GM23338 (cell line): ENCODE measurements around the gene FLNC. TPM values are rescaled to one million over a fixed set of nuclear protein-coding genes. Genes with fewer than 3 reads are reported as not detected.

ENCODE experiments used
- ATAC-seq: fragments of 200-7000 bp; cut with Tn5 transposase; 3 replicates; pipeline ENCODE4 v1.9.1; 2020
- DNase-seq: peaks from one replicate; pipeline ENCODE4 v3.0.0-alpha.2; 2015; ENCODE audit warnings: low spot score
- H2AFZ ChIP-seq: fragments of 200-600 bp; sonication (generic); 2 replicates; pipeline ENCODE4 v1.8.0; 2016; ENCODE audit warnings: antibody characterized with exemption, mild to moderate bottlenecking, moderate library complexity
- H3F3A ChIP-seq: fragments of 200-600 bp; sonication (generic); replicated peaks from 2 replicates; pipeline ENCODE4 v1.8.0; 2017; ENCODE audit warnings: antibody characterized with exemption, mixed run types, low read depth
- H3K27ac ChIP-seq: fragments of 200-600 bp; sonication (generic); 2 replicates; pipeline ENCODE4 v1.6.1; 2016; ENCODE audit warnings: low read depth
- H3K27me3 ChIP-seq: fragments of 200-600 bp; sonication (generic); 2 replicates; pipeline ENCODE4 v1.8.0; 2016; ENCODE audit warnings: mild to moderate bottlenecking, mixed run types, moderate library complexity; ENCODE audit not compliant: insufficient read depth
- H3K36me3 ChIP-seq: fragments of 200-600 bp; sonication (generic); 2 replicates; pipeline ENCODE4 v1.8.0; 2016; ENCODE audit warnings: mild to moderate bottlenecking; ENCODE audit not compliant: insufficient read depth
- H3K4me1 ChIP-seq: fragments of 200-600 bp; sonication (generic); 2 replicates; pipeline ENCODE4 v1.8.0; 2016; ENCODE audit warnings: mild to moderate bottlenecking, moderate library complexity; ENCODE audit not compliant: insufficient read depth
- H3K4me2 ChIP-seq: fragments of 200-600 bp; sonication (generic); 2 replicates; pipeline ENCODE4 v1.7.1; 2017; ENCODE audit warnings: mixed run types
- H3K4me3 ChIP-seq: fragments of 200-600 bp; sonication (generic); 2 replicates; pipeline ENCODE4 v1.6.1; 2016; ENCODE audit warnings: mixed run types
- H3K79me2 ChIP-seq: fragments of 200-600 bp; sonication (generic); replicated peaks from 2 replicates; pipeline ENCODE4 v1.8.0; 2017; ENCODE audit warnings: mild to moderate bottlenecking; ENCODE audit not compliant: insufficient read depth
- H3K9me2 ChIP-seq: fragments of 200-600 bp; sonication (generic); 2 replicates; pipeline ENCODE4 v1.8.0; 2017; ENCODE audit not compliant: insufficient read depth
- H4K20me1 ChIP-seq: fragments of 200-600 bp; sonication (generic); replicated peaks from 2 replicates; pipeline ENCODE4 v1.8.0; 2017; ENCODE audit warnings: mild to moderate bottlenecking; ENCODE audit not compliant: insufficient read depth
- H3K27ac Mint-ChIP-seq: 2 replicates; pipeline ENCODE4 v1.8.0; 2020; ENCODE audit warnings: inconsistent platforms, mild to moderate bottlenecking, moderate library complexity, mixed read lengths
- H3K27me3 Mint-ChIP-seq: 3 replicates; pipeline ENCODE4 v1.8.0; 2022; ENCODE audit warnings: low read depth, mild to moderate bottlenecking, moderate library complexity, mixed read lengths, inconsistent platforms; ENCODE audit not compliant: insufficient read depth, poor library complexity
- H3K36me3 Mint-ChIP-seq: 3 replicates; pipeline ENCODE4 v1.8.0; 2021; ENCODE audit warnings: low read depth, mild to moderate bottlenecking, inconsistent platforms, moderate library complexity, mixed read lengths
- H3K4me1 Mint-ChIP-seq: 3 replicates; pipeline ENCODE4 v1.8.0; 2020; ENCODE audit warnings: mild to moderate bottlenecking, inconsistent platforms, mixed read lengths
- H3K4me3 Mint-ChIP-seq: 3 replicates; pipeline ENCODE4 v1.8.0; 2021; ENCODE audit warnings: moderate library complexity, mild to moderate bottlenecking, inconsistent platforms, mixed read lengths
- H3K9me3 Mint-ChIP-seq: 3 replicates; pipeline ENCODE4 v1.8.0; 2020; ENCODE audit warnings: moderate library complexity, mild to moderate bottlenecking, inconsistent platforms, mixed read lengths
- CREB1 ChIP-seq: fragments of 250-450 bp; sonication (Bioruptor Pico); IDR thresholded peaks from 2 replicates; pipeline ENCODE4 v1.5.0; 2020; ENCODE audit warnings: low read depth, mild to moderate bottlenecking, moderate library complexity
- EZH2 ChIP-seq: fragments of 200-600 bp; sonication (generic); IDR thresholded peaks from one replicate; pipeline ENCODE4 v1.8.0; 2017; ENCODE audit warnings: antibody characterized with exemption, mild to moderate bottlenecking, low read depth; ENCODE audit not compliant: unreplicated experiment
- EZH2phosphoT487 ChIP-seq: fragments of 200-600 bp; sonication (generic); IDR thresholded peaks from one replicate; pipeline ENCODE4 v1.8.1; 2018; ENCODE audit warnings: antibody characterized with exemption; ENCODE audit not compliant: unreplicated experiment
- NANOG ChIP-seq: IDR thresholded peaks from 2 replicates; pipeline ENCODE4 v1.6.1; 2016; ENCODE audit warnings: antibody characterized with exemption, borderline replicate concordance
- POLR2AphosphoS5 ChIP-seq: IDR thresholded peaks from 2 replicates; pipeline ENCODE4 v1.6.1; 2016; ENCODE audit warnings: antibody characterized with exemption, low read depth
- STAT1 ChIP-seq: IDR thresholded peaks from one replicate; pipeline ENCODE4 v1.6.1; 2016; ENCODE audit warnings: antibody characterized with exemption; ENCODE audit not compliant: unreplicated experiment
- ZNF114 ChIP-seq: fragments of 250-450 bp; sonication (Bioruptor Pico); IDR thresholded peaks from 2 replicates; pipeline ENCODE4 v1.5.0; 2020; ENCODE audit warnings: mild to moderate bottlenecking, moderate library complexity
- polyA plus RNA-seq: library from polyadenylated mRNA; unstranded; fragments of >200 nt; fragmentation: Nextera tagmentation; extraction: Ambion mirVana; gene quantifications from 2 replicates; pipeline ENCODE4 v1.2.1, GENCODE V29; 2016
- total RNA-seq: library from RNA; depleted of rRNA; stranded (reverse); fragments of >200 nt; shearing (Covaris generic); gene quantifications from 2 replicates; pipeline ENCODE4 v1.2.3, GENCODE V29; 2014
- TF ChIP-seq, protein P1 (sequence below): IDR thresholded peaks from one replicate; pipeline ENCODE4 v1.6.1; 2018; ENCODE audit warnings: antibody characterized with exemption; ENCODE audit not compliant: unreplicated experiment
- TF ChIP-seq, protein P2 (sequence below): fragments of 250-450 bp; sonication (Bioruptor Pico); IDR thresholded peaks from 2 replicates; pipeline ENCODE4 v1.5.0; 2020; ENCODE audit warnings: mild to moderate bottlenecking, moderate library complexity
- TF ChIP-seq, protein P3 (sequence below), 2 experiments: fragments of 200-600 bp in 1 of 2; sonication (generic) in 1 of 2; conservative IDR thresholded peaks; 2 replicates each; pipeline versions ENCODE4 v1.5.1 to v1.6.1; 2016 to 2017; ENCODE audit warnings: antibody characterized with exemption in 2 of 2, low read depth in 2 of 2, mild to moderate bottlenecking in 2 of 2, moderate library complexity in 1 of 2

Gene FLNC
- total and polyA plus RNA-seq, 2 experiments from 2014 or later, result 0.65 to 11.8 TPM

DNA sequence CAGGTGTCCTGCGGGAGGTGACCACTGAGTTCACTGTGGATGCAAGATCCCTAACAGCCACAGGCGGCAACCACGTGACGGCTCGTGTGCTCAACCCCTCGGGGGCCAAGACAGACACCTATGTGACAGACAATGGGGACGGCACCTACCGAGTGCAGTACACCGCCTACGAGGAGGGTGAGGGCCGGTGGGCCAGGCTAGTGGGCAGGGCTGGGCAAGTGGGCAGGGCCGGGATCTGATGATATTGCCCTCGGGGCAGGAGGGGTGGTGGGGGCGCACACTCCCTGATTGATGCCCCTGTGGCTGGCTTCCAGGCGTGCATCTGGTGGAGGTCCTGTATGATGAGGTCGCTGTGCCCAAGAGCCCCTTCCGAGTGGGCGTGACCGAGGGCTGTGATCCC, 15.8 kb downstream of the FLNC start:
- Histone ChIP-seq H3K9me2 (no peaks in the 10 kb centered on the region), H4K20me1 (no peaks in the 10 kb centered on the region)

More for the DNA sequence above, 15.8 kb downstream of the FLNC start:
- H3K27me3 ChIP-seq, result no peaks in the 10 kb centered on the region
- no peak overlapping the region for H2AFZ ChIP-seq
- Mint-ChIP-seq H3K4me3 (no peak overlapping the region), H3K27ac (no peak overlapping the region), H3K36me3 (no peaks in the 10 kb centered on the region; the same call in 2 of the 3 replicates), H3K4me1 (peaks cover 6% of the 10 kb centered on the region), H3K9me3 (no peaks in the 10 kb centered on the region), H3K27me3 (peaks cover 12% of the 10 kb centered on the region)
- no peaks in the 10 kb centered on the region for H3F3A ChIP-seq
- no peak overlapping the region for H3K27ac ChIP-seq
- TF ChIP-seq POLR2AphosphoS5 (no peak), ZNF114 (CRISPR knock-in tag) (no peak), EZH2phosphoT487 (no peak), CREB1 (CRISPR knock-in tag) (no peak), EZH2 (no peak), STAT1 (no peak), NANOG (no peak)
- TF ChIP-seq, protein P1, sequence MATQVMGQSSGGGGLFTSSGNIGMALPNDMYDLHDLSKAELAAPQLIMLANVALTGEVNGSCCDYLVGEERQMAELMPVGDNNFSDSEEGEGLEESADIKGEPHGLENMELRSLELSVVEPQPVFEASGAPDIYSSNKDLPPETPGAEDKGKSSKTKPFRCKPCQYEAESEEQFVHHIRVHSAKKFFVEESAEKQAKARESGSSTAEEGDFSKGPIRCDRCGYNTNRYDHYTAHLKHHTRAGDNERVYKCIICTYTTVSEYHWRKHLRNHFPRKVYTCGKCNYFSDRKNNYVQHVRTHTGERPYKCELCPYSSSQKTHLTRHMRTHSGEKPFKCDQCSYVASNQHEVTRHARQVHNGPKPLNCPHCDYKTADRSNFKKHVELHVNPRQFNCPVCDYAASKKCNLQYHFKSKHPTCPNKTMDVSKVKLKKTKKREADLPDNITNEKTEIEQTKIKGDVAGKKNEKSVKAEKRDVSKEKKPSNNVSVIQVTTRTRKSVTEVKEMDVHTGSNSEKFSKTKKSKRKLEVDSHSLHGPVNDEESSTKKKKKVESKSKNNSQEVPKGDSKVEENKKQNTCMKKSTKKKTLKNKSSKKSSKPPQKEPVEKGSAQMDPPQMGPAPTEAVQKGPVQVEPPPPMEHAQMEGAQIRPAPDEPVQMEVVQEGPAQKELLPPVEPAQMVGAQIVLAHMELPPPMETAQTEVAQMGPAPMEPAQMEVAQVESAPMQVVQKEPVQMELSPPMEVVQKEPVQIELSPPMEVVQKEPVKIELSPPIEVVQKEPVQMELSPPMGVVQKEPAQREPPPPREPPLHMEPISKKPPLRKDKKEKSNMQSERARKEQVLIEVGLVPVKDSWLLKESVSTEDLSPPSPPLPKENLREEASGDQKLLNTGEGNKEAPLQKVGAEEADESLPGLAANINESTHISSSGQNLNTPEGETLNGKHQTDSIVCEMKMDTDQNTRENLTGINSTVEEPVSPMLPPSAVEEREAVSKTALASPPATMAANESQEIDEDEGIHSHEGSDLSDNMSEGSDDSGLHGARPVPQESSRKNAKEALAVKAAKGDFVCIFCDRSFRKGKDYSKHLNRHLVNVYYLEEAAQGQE, result no peak
- TF ChIP-seq, protein P2, sequence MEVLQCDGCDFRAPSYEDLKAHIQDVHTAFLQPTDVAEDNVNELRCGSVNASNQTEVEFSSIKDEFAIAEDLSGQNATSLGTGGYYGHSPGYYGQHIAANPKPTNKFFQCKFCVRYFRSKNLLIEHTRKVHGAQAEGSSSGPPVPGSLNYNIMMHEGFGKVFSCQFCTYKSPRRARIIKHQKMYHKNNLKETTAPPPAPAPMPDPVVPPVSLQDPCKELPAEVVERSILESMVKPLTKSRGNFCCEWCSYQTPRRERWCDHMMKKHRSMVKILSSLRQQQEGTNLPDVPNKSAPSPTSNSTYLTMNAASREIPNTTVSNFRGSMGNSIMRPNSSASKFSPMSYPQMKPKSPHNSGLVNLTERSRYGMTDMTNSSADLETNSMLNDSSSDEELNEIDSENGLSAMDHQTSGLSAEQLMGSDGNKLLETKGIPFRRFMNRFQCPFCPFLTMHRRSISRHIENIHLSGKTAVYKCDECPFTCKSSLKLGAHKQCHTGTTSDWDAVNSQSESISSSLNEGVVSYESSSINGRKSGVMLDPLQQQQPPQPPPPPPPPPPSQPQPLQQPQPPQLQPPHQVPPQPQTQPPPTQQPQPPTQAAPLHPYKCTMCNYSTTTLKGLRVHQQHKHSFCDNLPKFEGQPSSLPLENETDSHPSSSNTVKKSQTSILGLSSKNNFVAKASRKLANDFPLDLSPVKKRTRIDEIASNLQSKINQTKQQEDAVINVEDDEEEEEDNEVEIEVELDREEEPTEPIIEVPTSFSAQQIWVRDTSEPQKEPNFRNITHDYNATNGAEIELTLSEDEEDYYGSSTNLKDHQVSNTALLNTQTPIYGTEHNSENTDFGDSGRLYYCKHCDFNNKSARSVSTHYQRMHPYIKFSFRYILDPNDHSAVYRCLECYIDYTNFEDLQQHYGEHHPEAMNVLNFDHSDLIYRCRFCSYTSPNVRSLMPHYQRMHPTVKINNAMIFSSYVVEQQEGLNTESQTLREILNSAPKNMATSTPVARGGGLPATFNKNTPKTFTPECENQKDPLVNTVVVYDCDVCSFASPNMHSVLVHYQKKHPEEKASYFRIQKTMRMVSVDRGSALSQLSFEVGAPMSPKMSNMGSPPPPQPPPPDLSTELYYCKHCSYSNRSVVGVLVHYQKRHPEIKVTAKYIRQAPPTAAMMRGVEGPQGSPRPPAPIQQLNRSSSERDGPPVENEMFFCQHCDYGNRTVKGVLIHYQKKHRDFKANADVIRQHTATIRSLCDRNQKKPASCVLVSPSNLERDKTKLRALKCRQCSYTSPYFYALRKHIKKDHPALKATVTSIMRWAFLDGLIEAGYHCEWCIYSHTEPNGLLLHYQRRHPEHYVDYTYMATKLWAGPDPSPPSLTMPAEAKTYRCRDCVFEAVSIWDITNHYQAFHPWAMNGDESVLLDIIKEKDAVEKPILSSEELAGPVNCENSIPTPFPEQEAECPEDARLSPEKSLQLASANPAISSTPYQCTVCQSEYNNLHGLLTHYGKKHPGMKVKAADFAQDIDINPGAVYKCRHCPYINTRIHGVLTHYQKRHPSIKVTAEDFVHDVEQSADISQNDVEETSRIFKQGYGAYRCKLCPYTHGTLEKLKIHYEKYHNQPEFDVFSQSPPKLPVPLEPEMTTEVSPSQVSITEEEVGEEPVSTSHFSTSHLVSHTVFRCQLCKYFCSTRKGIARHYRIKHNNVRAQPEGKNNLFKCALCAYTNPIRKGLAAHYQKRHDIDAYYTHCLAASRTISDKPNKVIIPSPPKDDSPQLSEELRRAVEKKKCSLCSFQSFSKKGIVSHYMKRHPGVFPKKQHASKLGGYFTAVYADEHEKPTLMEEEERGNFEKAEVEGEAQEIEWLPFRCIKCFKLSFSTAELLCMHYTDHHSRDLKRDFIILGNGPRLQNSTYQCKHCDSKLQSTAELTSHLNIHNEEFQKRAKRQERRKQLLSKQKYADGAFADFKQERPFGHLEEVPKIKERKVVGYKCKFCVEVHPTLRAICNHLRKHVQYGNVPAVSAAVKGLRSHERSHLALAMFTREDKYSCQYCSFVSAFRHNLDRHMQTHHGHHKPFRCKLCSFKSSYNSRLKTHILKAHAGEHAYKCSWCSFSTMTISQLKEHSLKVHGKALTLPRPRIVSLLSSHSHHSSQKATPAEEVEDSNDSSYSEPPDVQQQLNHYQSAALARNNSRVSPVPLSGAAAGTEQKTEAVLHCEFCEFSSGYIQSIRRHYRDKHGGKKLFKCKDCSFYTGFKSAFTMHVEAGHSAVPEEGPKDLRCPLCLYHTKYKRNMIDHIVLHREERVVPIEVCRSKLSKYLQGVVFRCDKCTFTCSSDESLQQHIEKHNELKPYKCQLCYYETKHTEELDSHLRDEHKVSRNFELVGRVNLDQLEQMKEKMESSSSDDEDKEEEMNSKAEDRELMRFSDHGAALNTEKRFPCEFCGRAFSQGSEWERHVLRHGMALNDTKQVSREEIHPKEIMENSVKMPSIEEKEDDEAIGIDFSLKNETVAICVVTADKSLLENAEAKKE (CRISPR knock-in tag), result no peak
- TF ChIP-seq, protein P3, sequence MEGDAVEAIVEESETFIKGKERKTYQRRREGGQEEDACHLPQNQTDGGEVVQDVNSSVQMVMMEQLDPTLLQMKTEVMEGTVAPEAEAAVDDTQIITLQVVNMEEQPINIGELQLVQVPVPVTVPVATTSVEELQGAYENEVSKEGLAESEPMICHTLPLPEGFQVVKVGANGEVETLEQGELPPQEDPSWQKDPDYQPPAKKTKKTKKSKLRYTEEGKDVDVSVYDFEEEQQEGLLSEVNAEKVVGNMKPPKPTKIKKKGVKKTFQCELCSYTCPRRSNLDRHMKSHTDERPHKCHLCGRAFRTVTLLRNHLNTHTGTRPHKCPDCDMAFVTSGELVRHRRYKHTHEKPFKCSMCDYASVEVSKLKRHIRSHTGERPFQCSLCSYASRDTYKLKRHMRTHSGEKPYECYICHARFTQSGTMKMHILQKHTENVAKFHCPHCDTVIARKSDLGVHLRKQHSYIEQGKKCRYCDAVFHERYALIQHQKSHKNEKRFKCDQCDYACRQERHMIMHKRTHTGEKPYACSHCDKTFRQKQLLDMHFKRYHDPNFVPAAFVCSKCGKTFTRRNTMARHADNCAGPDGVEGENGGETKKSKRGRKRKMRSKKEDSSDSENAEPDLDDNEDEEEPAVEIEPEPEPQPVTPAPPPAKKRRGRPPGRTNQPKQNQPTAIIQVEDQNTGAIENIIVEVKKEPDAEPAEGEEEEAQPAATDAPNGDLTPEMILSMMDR (conservative IDR thresholded peaks at IDR 0.05; ENCODE audit: low read depth in 2 of 2), result no peak
- no peaks in the 10 kb centered on the region for H3K79me2 ChIP-seq
- no peak overlapping the region for H3K4me2 ChIP-seq
- no peaks in the 10 kb centered on the region for H3K36me3 ChIP-seq
- no peak for DNase-seq
- H3K4me1 ChIP-seq, result peaks cover 3% of the 10 kb centered on the region; the same call in 1 of the 2 replicates
- H3K4me3 ChIP-seq, result no peak overlapping the region
- no peak for ATAC-seq
